Osteoblast (primary cell): ENCODE measurements around the gene NOP16. TPM values are rescaled to one million over a fixed set of nuclear protein-coding genes. Genes with fewer than 3 reads are reported as not detected.

Experiments used
- DNase-seq: peaks from one replicate; pipeline ENCODE4 v3.0.0; 2011; ENCODE audit warnings: low spot score, mixed read lengths; ENCODE audit not compliant: insufficient read length; ENCODE audit errors: missing footprints
- H2AFZ ChIP-seq: 2 replicates; pipeline ENCODE4 v1.6.0; 2011; ENCODE audit warnings: mild to moderate bottlenecking, low read length
- H3K27ac ChIP-seq: 2 replicates; pipeline ENCODE4 v1.5.1; 2011; ENCODE audit warnings: mild to moderate bottlenecking, low read depth, low read length, moderate library complexity
- H3K27me3 ChIP-seq: 2 replicates; pipeline ENCODE4 v1.6.0; 2012; ENCODE audit warnings: mild to moderate bottlenecking, control low read depth, inconsistent platforms, low read length, moderate library complexity; ENCODE audit not compliant: insufficient read depth
- H3K36me3 ChIP-seq: 2 replicates; pipeline ENCODE4 v1.5.1; 2011; ENCODE audit warnings: mild to moderate bottlenecking, low read length, control low read depth, moderate library complexity; ENCODE audit not compliant: insufficient read depth
- H3K4me1 ChIP-seq: 2 replicates; pipeline ENCODE4 v1.5.1; 2011; ENCODE audit warnings: mild to moderate bottlenecking, low read length, control low read depth, moderate library complexity; ENCODE audit not compliant: insufficient read depth
- H3K4me2 ChIP-seq: 2 replicates; pipeline ENCODE4 v1.6.0; 2011; ENCODE audit warnings: mild to moderate bottlenecking, low read length; ENCODE audit not compliant: insufficient read depth
- H3K4me3 ChIP-seq: fragments of 200-600 bp; sonication (generic); 3 replicates; pipeline ENCODE4 v1.5.1; 2012; ENCODE audit warnings: mild to moderate bottlenecking, low read length, inconsistent platforms; ENCODE audit not compliant: insufficient read depth
- H3K79me2 ChIP-seq: 2 replicates; pipeline ENCODE4 v1.6.0; 2012; ENCODE audit warnings: mild to moderate bottlenecking, low read length, control low read depth, inconsistent platforms; ENCODE audit not compliant: insufficient read depth
- H3K9me3 ChIP-seq: 2 replicates; pipeline ENCODE4 v1.5.1; 2011; ENCODE audit warnings: low read depth, low read length, control low read depth
- H4K20me1 ChIP-seq: 2 replicates; pipeline ENCODE4 v1.6.0; 2012; ENCODE audit warnings: mild to moderate bottlenecking, low read length, control low read depth; ENCODE audit not compliant: insufficient read depth
- total RNA-seq: library from RNA; depleted of rRNA; stranded (reverse); fragments of >200 nt; gene quantifications from 2 replicates; pipeline ENCODE4 v1.2.3, GENCODE V29; 2012
- TF ChIP-seq, protein P1 (sequence below): IDR thresholded peaks from 2 replicates; pipeline ENCODE4 v1.5.1; 2011; ENCODE audit warnings: mild to moderate bottlenecking, low read depth, low read length, moderate library complexity; ENCODE audit errors: extremely low read depth

Gene NOP16
- total RNA-seq, 1 donor, result 8.0 TPM

DNA sequence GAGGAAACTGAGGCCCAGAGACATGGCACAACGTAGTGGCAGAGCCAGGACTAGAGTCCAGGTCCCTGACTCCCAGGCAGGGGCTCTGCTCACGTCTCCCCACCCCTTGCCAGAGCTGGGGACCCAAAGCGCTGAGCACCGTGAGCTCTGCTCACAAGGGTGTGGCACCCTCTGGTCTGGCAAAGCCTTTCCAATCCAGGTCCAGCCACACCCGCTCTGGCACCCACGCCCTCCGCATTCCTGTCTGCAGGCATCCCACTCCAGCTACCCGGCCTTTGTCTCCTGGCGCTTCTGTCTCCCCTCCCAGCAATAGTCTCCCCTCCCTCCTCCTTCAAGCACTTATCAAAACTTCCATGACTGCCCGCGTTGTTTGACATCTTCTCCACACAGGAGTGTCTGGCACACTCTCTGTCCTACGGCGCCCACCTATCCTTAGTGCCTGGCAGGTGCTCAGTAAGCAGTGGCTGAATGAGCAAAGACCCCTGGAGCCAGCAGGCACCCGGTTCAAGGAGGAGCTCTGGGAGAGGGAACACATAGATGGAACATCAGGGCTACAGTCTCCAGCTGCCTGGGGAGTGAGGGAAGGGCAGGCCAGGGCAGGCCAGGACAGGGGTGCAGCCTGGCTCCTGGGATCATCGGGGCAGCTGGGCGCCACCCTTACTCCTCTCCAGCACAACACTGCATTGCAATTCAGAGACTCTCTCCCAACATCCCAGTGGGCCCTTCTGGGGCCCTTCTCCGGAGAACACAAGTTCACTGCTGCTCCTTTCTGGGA is 12.2 kb upstream of the NOP16 start:
- Histone ChIP-seq H2AFZ (no peak overlapping the region), H3K79me2 (no peaks in the 10 kb centered on the region), H3K4me3 (no peak overlapping the region), H3K27ac (no peak overlapping the region), H4K20me1 (peaks cover 3% of the 10 kb centered on the region), H3K27me3 (no peaks in the 10 kb centered on the region), H3K4me2 (no peak overlapping the region), H3K9me3 (no peaks in the 10 kb centered on the region), H3K4me1 (no peaks in the 10 kb centered on the region), H3K36me3 (peaks cover 11% of the 10 kb centered on the region)
- no peak for DNase-seq
- TF ChIP-seq, protein P1, sequence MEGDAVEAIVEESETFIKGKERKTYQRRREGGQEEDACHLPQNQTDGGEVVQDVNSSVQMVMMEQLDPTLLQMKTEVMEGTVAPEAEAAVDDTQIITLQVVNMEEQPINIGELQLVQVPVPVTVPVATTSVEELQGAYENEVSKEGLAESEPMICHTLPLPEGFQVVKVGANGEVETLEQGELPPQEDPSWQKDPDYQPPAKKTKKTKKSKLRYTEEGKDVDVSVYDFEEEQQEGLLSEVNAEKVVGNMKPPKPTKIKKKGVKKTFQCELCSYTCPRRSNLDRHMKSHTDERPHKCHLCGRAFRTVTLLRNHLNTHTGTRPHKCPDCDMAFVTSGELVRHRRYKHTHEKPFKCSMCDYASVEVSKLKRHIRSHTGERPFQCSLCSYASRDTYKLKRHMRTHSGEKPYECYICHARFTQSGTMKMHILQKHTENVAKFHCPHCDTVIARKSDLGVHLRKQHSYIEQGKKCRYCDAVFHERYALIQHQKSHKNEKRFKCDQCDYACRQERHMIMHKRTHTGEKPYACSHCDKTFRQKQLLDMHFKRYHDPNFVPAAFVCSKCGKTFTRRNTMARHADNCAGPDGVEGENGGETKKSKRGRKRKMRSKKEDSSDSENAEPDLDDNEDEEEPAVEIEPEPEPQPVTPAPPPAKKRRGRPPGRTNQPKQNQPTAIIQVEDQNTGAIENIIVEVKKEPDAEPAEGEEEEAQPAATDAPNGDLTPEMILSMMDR, result no peak

DNA sequence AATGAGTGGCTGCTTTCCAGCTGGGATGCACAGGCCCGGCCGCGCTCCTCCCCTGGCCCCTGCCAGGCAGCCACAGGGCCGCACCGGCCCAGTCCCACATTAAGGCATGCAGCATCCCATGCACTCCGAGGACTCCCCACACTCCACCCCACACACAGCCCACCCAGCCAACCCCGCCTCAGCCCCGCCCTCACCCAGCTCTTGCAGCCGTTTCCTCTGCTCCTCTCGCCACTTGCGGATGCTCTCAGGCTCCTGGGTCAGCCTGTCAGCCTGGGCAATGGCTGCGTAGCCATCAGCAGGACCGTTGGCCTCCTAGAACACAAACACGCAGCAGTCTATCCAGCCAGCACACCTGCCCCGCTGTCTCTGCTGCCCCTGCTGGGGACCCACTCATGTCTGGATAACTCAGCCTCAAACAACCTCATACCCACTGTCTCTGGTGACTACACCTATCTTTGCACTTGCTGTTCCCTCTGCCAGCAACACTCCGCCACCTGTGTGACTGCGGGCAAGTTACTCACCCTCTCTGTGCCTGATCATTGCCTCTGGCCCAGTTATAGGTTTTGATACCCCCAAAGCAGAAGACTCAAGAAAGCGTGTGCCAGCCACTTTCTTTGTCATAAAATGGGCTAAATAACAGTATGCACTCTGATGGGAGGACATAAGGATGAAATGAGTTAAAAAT is 9.5 kb upstream of the NOP16 start:
- Histone ChIP-seq H3K27ac (no peak overlapping the region), H3K79me2 (no peaks in the 10 kb centered on the region), H3K4me1 (no peaks in the 10 kb centered on the region), H3K9me3 (no peaks in the 10 kb centered on the region), H3K36me3 (peaks cover 19% of the 10 kb centered on the region), H3K27me3 (no peaks in the 10 kb centered on the region), H4K20me1 (peaks cover 3% of the 10 kb centered on the region), H2AFZ (no peak overlapping the region), H3K4me2 (no peak overlapping the region), H3K4me3 (no peak overlapping the region)
- no peak for DNase-seq
- TF ChIP-seq, protein P1, result no peak

DNA sequence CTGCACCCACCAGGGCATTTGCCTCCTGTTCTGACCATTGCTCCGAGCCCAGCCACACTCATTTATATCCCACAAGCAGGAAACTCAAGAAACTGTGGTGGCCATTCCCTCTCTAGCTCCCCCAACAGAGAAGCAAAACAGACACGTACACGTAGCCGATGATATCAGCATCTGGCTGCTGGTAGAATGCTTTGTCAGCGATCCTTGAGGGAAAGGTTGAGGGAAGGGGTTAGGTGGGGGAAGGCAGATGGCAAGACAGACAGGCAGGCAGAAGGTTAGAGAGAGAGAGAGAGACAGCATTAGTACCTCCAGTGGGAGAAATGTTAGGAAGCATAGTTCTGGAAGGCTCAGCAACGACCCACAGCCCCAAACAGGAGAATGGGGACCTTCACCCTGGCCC is 7.9 kb upstream of the NOP16 start:
- TF ChIP-seq, protein P1, result no peak
- Histone ChIP-seq H3K9me3 (no peaks in the 10 kb centered on the region), H2AFZ (no peak overlapping the region), H3K4me2 (no peak overlapping the region), H3K27ac (no peak overlapping the region), H3K4me3 (no peak overlapping the region), H3K79me2 (no peaks in the 10 kb centered on the region), H3K27me3 (no peaks in the 10 kb centered on the region), H3K4me1 (no peaks in the 10 kb centered on the region), H4K20me1 (peaks cover 3% of the 10 kb centered on the region), H3K36me3 (peaks cover 32% of the 10 kb centered on the region)
- no peak for DNase-seq

- H3K79me2 ChIP-seq, result peaks cover 2% of the 10 kb centered on the region
- no peaks in the 10 kb centered on the region for H3K4me1 ChIP-seq
Observed at GRCh38 chr5:176394881-176395675, 6.7 kb upstream of the NOP16 start.

More at GRCh38 chr5:176394881-176395675, 6.7 kb upstream of the NOP16 start:
- no peak overlapping the region for H3K4me3 ChIP-seq
- H4K20me1 ChIP-seq, result peaks cover 3% of the 10 kb centered on the region
- H3K27me3 ChIP-seq, result no peaks in the 10 kb centered on the region
- DNase-seq, result no peak
- TF ChIP-seq, protein P1, result no peak
- H2AFZ ChIP-seq, result no peak overlapping the region
- no peak overlapping the region for H3K27ac ChIP-seq
- H3K4me2 ChIP-seq, result no peak overlapping the region
- peaks cover 32% of the 10 kb centered on the region for H3K36me3 ChIP-seq
- H3K9me3 ChIP-seq, result no peaks in the 10 kb centered on the region
